ENCODE data around the gene CMTM4.

CMTM4 gene

DNA sequence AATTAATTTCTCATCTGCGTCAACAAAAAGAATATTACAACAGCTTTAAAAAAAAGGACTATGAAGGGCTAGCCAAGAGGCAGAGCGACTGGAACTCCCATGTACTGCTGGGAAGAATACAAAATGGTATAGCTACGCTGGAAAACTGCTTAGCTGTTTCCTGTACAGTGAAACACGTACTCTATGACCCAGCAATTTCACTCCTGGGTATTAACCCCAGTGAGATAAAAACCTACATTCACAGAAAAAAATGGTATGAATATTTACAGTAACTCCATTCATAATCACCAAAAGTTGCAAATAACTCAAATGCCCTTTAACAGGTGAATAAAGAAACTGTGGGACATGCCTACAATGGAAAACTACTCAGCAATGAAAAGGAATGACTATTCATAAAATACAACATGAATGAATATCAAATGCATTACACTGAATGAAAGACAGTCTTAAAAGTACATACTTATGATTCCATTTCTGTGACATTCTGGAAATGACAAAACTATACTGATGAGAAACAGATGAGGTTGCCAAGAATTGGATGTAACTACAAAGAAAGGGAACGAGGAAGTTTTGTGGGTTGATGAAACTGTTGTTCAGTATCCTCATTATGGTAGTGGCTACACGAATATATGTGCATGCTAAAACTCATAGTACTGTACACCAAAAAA, 27.6 kb downstream of the CMTM4 start:
- no peak for DNase-seq

DNA sequence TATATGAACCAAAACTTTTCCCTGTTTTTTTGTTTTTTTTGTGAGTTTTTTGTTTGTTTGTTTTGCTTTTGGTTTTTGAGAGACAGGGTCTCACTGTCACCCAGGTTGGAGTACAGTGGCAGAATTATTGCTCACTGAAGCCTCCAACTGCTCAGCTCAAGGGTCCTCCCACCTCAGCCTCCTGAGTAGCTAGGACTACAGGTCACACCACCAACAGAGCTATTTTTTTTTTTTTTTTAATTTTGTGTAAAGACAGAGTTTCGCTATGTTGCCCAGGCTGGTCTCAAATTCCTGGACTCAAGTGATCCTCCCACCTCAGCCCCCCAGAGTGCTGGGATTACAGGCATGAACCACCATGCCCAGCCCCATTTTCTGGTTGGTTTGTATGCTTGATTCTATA, 28.6 kb downstream of the CMTM4 start:
- no peak for DNase-seq

GRCh38 chr16:66662445-66663194, 33.9 kb downstream of the CMTM4 start:
- DNase-seq: peak in 1 of 2 donors; percentile 73

- peak in 1 of 2 donors; percentile 25 for DNase-seq
These were observed 34.7 kb downstream of the CMTM4 start for GRCh38 chr16:66661671-66662346.

- DNase-seq: no peak
These were observed 35.4 kb downstream of the CMTM4 start for GRCh38 chr16:66661210-66661560.

GRCh38 chr16:66660422-66661209, 35.9 kb downstream of the CMTM4 start:
- peak; percentile 36 to 81 for DNase-seq

GRCh38 chr16:66658860-66659190, 37.7 kb downstream of the CMTM4 start:
- no peak for DNase-seq

GRCh38 chr16:66658143-66658859, 38.2 kb downstream of the CMTM4 start:
- no peak for DNase-seq

GRCh38 chr16:66656547-66656946, 40.0 kb downstream of the CMTM4 start:
- no peak for DNase-seq

- DNase-seq: no peak
These were observed 42.8 kb downstream of the CMTM4 start for GRCh38 chr16:66653581-66654350.

DNA sequence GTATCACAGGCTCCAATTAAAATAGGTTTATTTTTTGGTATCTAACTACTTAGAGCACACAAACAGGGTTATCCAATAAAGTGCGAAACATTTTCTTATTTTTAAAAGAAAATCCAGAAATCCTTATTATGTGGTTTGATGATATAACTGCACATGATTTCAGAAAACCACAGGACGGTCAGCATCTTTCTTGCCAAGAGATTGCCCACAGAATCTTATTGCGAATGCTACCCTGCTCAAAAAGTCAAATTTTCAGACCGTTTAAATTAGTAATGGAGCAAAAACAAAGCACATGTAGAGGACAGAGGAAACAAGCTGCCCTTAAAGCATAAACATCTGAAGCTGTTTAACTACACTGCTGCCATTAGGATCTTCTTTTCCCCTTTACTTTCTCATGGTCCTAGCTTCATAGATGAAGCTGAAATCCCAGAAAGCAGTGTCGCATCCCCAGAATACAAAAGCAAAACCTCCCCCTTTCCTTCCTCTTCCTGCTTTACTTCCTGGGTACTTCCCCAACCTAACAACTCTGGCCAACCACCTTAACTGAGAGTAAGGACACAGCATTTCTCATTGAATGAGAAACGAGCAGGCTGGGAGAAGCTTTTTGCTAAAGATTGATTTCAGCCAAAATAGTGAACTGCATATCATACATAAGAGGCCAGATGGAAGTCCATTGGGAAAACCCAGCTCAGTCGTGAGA, 43.7 kb downstream of the CMTM4 start:
- no peak for DNase-seq

DNA sequence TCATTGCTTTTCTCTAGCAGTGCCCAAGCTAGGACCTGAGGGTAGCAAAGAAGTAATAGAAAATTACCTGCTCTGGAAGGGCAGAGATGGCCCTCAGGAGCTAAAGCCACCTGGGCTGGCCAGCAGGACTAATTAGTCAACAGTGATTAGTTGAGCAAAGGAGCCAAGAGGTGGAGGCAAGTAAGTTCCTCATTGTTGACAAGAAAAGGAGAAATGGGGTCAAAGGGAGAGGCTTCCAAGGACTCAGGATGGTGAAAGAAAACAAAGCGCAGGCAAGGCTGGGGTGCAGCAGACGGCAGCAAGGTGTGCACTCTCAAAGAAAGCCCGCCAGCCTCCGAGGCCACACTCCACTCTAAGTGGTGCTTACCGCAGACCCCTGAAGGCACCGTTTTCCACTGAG, 44.6 kb downstream of the CMTM4 start:
- no peak for DNase-seq

DNA sequence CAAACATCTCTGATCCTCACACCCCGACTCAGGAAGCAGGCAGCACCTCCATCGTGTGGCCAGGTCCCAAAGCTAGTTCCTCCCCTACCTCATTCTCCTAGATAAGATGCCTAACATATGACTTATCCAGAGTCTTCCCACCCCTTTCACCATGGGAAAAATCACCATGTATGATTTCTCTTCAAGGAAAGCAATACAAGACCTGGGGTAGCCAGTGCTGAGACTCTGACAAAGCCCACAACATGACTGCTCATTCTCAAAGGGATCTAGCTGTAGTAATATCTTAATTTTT, 45.1 kb downstream of the CMTM4 start:
- no peak for DNase-seq

DNA sequence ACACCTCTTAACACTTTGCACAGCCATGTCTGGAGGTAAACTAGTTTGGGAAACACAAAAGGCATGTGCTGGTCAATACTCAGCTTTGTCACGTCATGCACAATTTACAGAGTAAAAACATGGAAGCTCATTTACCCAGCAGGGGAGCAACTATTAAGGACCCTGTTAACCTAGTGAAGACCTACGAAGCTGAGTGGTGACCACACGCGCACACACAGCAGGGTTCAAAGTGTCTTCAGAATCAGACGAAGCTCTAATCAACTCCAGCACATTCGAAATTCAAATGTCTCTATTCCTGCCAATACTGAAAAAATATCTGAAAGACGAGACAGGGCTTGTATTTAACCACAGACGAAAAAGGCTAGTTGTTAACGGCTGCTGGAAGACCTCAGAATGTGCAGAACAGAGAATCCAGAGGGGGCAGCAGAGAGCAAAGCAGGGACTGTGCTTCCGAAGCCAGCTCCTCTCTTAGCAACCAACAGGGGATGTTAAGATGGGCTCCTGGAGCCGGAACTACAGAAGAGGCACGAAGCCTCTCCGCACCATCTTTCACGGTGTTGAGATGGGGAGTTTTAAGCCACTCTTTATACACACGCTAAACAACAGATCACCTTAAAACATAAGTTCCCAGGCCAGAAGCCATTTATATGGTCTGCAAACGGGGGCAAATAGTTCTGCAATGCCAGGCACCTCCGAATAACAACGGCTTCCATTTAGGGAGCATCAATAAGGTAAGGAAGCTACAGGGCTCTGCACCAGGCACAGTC, 45.7 kb downstream of the CMTM4 start:
- DNase-seq: peak; percentile 80 to 88

- DNase-seq: no peak
These were observed 46.8 kb downstream of the CMTM4 start for GRCh38 chr16:66649636-66650205.

- DNase-seq: no peak
These were observed 47.4 kb downstream of the CMTM4 start for GRCh38 chr16:66649167-66649566.

GRCh38 chr16:66647866-66648265, 48.7 kb downstream of the CMTM4 start:
- DNase-seq: no peak

DNA sequence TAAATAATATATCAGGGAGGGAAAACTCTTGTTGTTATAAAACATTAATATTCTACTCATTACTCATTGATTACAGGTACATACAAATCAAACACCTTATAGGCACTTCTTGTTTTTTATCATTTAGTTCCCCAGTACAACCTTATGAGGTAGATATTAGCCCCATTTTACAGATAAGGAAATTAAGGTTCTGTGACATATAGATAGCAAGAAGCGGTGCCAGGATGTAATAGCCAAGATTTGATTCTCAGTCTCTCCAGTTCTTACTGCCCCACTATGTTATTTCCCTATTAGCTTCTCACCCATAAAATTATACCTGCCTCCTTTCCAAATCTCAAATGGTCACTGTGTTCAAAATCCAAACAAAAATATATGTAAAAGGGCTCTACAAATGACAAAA, 55.2 kb downstream of the CMTM4 start:
- no peak for DNase-seq

DNA sequence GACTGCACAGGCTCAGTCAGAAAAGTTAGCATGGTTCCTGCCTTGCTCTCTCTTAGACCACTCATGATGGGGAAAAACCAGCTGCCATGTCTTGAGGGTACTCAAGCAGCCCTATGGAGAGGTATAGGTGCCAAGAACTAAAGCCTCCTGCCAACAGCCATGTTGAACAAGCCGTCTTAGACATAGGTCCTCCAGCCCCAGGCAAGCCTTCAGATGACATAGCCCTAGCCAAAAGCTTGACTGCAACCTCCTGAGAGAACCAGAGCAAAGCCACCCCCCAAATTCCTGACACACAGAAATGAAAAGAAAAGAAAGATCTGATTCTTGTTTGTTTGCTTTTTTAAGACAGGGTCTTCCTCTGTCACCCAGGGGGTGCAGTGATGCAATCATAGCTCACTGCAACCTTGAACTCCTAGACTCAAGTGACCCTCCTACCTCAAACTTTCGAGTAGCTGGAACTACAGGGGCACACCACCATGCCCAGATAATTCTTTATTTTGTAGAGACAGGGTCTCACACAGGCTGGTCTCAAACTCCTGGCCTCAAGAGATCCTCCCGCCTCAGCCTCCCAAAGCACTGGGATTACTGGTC, 55.7 kb downstream of the CMTM4 start:
- DNase-seq: no peak
